HUDEP-2 (cell line): Measurements from ENCODE around the gene ACOXL.

ENCODE experiments used
- DNase-seq, 76 experiments: peaks; one replicate each; lab custom pipeline; 2025; ENCODE audit not compliant: unreplicated experiment in 76 of 76; lab: John Stamatoyannopoulos, UW

Gene ACOXL

GRCh38 chr2:110819711-110820110, 87.3 kb downstream of the ACOXL start:
- DNase-seq, result no peak

GRCh38 chr2:110820128-110820527, 87.8 kb downstream of the ACOXL start:
- DNase-seq, result no peak

- no peak for DNase-seq
These were observed 90.8 kb downstream of the ACOXL start for GRCh38 chr2:110823165-110823564.

GRCh38 chr2:110827511-110827910, 95.1 kb downstream of the ACOXL start:
- DNase-seq, result no peak

- no peak for DNase-seq
These were observed 96.0 kb downstream of the ACOXL start for GRCh38 chr2:110828330-110828729.

GRCh38 chr2:110829413-110830146, 97.2 kb downstream of the ACOXL start:
- no peak for DNase-seq

- DNase-seq, result no peak
These were observed 100.4 kb downstream of the ACOXL start for GRCh38 chr2:110832740-110833139.

GRCh38 chr2:110834134-110834827, 101.9 kb downstream of the ACOXL start:
- no peak for DNase-seq

GRCh38 chr2:110836671-110837070, 104.3 kb downstream of the ACOXL start:
- DNase-seq, result no peak

GRCh38 chr2:110837446-110838409, 105.4 kb downstream of the ACOXL start:
- no peak for DNase-seq

- DNase-seq, result no peak
These were observed 106.4 kb downstream of the ACOXL start for GRCh38 chr2:110838657-110839384.

- no peak for DNase-seq
These were observed 108.1 kb downstream of the ACOXL start for GRCh38 chr2:110840508-110840907.

GRCh38 chr2:110842048-110842447, 109.7 kb downstream of the ACOXL start:
- DNase-seq, result no peak

- no peak for DNase-seq
These were observed 111.1 kb downstream of the ACOXL start for GRCh38 chr2:110843496-110843895.

- DNase-seq, result no peak
These were observed 111.7 kb downstream of the ACOXL start for GRCh38 chr2:110843959-110844510.

GRCh38 chr2:110847651-110848050, 115.3 kb downstream of the ACOXL start:
- DNase-seq, result no peak

GRCh38 chr2:110848071-110848470, 115.7 kb downstream of the ACOXL start:
- no peak for DNase-seq

GRCh38 chr2:110848519-110849030, 116.2 kb downstream of the ACOXL start:
- no peak for DNase-seq

GRCh38 chr2:110851531-110851930, 119.2 kb downstream of the ACOXL start:
- no peak for DNase-seq

- DNase-seq, result no peak
These were observed 119.7 kb downstream of the ACOXL start for GRCh38 chr2:110852051-110852450.
